ENCODE measurements around the gene ASPG.

DNA sequence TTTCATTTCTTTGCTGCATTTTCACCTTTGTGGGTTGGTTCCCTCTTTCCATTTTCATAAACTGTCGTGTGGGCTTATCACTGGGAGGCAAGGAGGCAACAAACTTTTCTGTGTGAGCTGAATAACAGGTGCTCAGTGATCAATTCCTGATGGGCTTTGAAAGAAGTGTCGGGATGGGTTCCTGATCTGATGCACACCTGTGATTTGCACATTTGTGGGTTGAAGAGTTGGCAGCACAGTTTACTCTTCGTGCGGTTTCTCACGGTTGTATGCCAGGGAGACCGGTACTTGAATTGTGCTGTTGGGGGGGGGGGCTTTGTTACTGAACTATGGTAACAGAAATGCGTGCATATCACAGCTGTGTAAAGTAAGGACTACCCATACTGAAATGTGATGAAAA, 16.0 kb upstream of the ASPG start:
- TF ChIP-seq, protein P1, sequence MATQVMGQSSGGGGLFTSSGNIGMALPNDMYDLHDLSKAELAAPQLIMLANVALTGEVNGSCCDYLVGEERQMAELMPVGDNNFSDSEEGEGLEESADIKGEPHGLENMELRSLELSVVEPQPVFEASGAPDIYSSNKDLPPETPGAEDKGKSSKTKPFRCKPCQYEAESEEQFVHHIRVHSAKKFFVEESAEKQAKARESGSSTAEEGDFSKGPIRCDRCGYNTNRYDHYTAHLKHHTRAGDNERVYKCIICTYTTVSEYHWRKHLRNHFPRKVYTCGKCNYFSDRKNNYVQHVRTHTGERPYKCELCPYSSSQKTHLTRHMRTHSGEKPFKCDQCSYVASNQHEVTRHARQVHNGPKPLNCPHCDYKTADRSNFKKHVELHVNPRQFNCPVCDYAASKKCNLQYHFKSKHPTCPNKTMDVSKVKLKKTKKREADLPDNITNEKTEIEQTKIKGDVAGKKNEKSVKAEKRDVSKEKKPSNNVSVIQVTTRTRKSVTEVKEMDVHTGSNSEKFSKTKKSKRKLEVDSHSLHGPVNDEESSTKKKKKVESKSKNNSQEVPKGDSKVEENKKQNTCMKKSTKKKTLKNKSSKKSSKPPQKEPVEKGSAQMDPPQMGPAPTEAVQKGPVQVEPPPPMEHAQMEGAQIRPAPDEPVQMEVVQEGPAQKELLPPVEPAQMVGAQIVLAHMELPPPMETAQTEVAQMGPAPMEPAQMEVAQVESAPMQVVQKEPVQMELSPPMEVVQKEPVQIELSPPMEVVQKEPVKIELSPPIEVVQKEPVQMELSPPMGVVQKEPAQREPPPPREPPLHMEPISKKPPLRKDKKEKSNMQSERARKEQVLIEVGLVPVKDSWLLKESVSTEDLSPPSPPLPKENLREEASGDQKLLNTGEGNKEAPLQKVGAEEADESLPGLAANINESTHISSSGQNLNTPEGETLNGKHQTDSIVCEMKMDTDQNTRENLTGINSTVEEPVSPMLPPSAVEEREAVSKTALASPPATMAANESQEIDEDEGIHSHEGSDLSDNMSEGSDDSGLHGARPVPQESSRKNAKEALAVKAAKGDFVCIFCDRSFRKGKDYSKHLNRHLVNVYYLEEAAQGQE (IDR thresholded peaks at IDR 0.05; ENCODE audit: insufficient read depth in 1 of 2, low read depth in 2 of 2, low read length in 2 of 2): no peak
- no peak for TF ChIP-seq TAF1 (IDR thresholded peaks at IDR 0.05; ENCODE audit: borderline replicate concordance, insufficient read depth, low read length)
- TF ChIP-seq POLR2AphosphoS5 (IDR thresholded peaks at IDR 0.05; ENCODE audit: low read depth, low read length): no peak

All from PFSK-1 (cell line).